Fibroblast of the aortic adventitia (primary cell): ENCODE measurements around the gene PDZRN4. TPM values are rescaled to one million over a fixed set of nuclear protein-coding genes. Genes with fewer than 3 reads are reported as not detected.

Experiments
- DNase-seq: peaks from one replicate; pipeline ENCODE4 v3.0.0-alpha.2; 2010; ENCODE audit warnings: low read depth
- H3K4me3 ChIP-seq: 2 replicates; pipeline ENCODE4 v1.5.1; 2011; ENCODE audit warnings: low read depth, mild to moderate bottlenecking, control low read depth, low read length, moderate library complexity
- CTCF ChIP-seq: IDR thresholded peaks from 2 replicates; pipeline ENCODE4 v1.5.1; 2011; ENCODE audit warnings: mild to moderate bottlenecking, low read length, control low read depth, inconsistent platforms; ENCODE audit not compliant: insufficient read depth
- total RNA-seq: library from RNA; depleted of rRNA; stranded (reverse); fragments of >200 nt; gene quantifications from 2 replicates; pipeline ENCODE4 v1.2.3, GENCODE V29; 2012; ENCODE audit warnings: low replicate concordance

PDZRN4 gene
- total RNA-seq, 1 donor, result not detected

DNA sequence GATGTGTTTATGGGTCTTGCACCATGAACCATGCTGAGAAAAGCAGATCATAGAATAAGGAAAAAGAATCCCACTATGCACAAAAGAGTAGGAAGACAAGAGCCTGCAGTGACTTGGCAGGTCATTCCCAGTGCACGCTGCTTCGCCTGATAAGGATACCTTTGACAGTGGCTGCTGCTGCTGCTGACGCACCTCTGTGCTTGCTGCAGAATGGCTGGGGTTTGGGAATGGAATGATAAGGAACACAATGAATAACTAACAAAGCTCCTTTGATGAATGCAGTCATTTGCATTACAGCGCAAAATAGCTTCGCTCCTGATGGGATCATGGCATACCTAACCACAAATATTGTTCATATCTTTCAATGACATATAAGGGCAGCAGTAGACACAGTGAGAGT is 278.7 kb downstream of the PDZRN4 start:
- H3K4me3 ChIP-seq, result no peak overlapping the region
- TF ChIP-seq CTCF, result no peak
- DNase-seq, result no peak

DNA sequence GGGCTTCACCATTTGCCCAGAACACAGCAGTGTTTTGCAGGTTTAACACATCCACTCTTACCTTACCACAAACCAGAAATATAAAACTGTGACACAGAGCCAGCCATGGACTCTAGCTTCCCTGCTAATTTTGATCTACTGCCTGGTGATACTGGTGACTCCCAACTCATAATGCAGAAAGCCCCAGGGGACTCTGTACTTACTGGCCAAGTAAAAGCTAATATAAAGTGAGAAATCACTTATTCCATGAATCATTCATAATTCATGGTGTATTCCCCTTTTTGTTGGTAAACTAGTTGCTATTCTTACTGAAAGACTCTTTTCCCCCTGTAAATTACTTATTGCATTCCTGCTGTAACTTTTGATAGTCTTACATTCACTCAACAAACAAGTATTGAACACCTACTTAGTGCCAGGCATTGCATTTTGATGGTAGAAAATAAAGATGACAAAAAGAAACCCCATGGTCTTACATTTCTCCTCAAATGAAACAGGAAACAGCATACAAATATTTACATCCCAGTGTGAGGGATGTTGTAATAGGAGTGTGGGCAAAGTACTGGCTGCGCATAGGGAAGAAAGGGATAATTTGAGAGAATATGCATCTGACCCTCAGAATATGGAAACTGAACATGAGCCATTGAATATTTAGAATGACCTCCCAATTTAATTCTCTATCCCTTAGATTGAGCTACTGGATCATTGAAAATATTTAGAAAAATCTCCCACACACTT is 279.6 kb downstream of the PDZRN4 start:
- no peak for DNase-seq
- no peak overlapping the region for H3K4me3 ChIP-seq
- no peak for TF ChIP-seq CTCF

GRCh38 chr12:41468341-41468740 is 280.2 kb downstream of the PDZRN4 start:
- DNase-seq, result no peak
- H3K4me3 ChIP-seq, result no peak overlapping the region
- no peak for TF ChIP-seq CTCF

DNA sequence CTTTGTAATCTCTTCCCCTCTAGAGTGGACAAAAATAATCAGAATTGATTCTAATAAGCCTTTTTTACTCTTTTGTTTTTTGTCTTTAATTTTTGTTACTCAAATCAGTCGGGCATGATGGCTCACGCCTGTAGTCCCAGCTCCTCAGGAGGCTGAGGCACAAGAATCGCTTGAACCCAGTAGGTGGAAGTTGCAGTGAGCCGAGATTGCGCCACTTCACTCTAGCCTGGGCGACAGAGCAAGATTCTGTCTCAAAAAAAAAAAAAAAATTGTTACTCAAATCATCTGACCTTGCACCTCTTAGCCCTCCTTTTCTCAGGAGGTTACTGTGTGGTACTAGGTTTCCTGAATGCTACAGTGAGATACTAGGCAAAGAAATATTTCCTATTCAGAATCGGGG is 280.6 kb downstream of the PDZRN4 start:
- TF ChIP-seq CTCF, result no peak
- no peak for DNase-seq
- H3K4me3 ChIP-seq, result no peak overlapping the region

GRCh38 chr12:41473441-41473840 is 285.3 kb downstream of the PDZRN4 start:
- no peak for TF ChIP-seq CTCF
- DNase-seq, result no peak
- H3K4me3 ChIP-seq, result no peak overlapping the region

DNA sequence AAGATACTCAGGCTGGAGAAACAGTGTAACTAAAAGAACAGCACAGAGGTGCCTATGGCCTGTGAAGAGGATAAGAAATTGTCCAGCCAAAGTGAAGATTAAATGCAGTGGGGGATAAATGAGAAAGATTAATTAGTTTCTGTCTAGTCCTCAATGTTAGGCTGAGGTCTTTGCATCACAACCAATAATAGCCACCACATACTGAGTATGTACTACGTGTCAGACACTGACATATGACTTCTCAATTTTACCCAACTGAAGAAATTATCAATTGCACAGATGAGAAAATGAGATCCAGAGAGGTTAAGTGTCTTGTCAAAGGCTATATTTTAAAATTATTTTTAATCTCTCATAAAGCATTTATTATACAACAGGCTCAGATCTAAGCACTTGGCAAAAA is 285.9 kb downstream of the PDZRN4 start:
- DNase-seq, result no peak
- no peak overlapping the region for H3K4me3 ChIP-seq
- TF ChIP-seq CTCF, result no peak
